Panc1 (cell line): ENCODE measurements around the gene PKNOX2. TPM values are rescaled to one million over a fixed set of nuclear protein-coding genes. Genes with fewer than 3 reads are reported as not detected.

Source experiments
- ATAC-seq: fragments of 200-7000 bp; cut with Tn5 transposase; 2 replicates; pipeline ENCODE4 v1.9.1; 2020; ENCODE audit warnings: mild to moderate bottlenecking, moderate library complexity
- BruUV-seq: library from RNA; stranded (reverse); fragments of 400-500 nt; replicated peaks from 2 replicates; lab custom pipeline; 2021; lab: Mats Ljungman, UMichigan
- CTCF ChIA-PET: fragments of 300-600 bp; sonication (Branson Sonifier 250); formaldehyde crosslinking; loops from one replicate; lab custom pipeline; 2022; ENCODE audit warnings: antibody characterized with exemption; lab: Charles Lee
- POLR2A ChIA-PET: fragments of 300-600 bp; sonication (Branson Sonifier 250); formaldehyde crosslinking; loops from one replicate; lab custom pipeline; 2022; ENCODE audit warnings: antibody characterized with exemption; lab: Charles Lee
- DNase-seq: peaks from one replicate; pipeline ENCODE4 v3.0.0-alpha.2; 2010; ENCODE audit warnings: low read depth, low spot score
- H3K27ac ChIP-seq: 2 replicates; pipeline ENCODE4 v1.5.1; 2011; ENCODE audit warnings: mild to moderate bottlenecking, low read length, inconsistent platforms
- H3K27me3 ChIP-seq: fragments of 200-500 bp; sonication (Bioruptor generic); 2 replicates; pipeline ENCODE4 v1.6.0; 2014; ENCODE audit warnings: low read length, inconsistent platforms; ENCODE audit not compliant: control insufficient read depth, insufficient read depth
- H3K36me3 ChIP-seq: fragments of 200-500 bp; sonication (Bioruptor generic); 2 replicates; pipeline ENCODE4 v1.5.1; 2014; ENCODE audit warnings: inconsistent platforms, mild to moderate bottlenecking, low read length, moderate library complexity; ENCODE audit not compliant: control insufficient read depth, insufficient read depth
- H3K4me1 ChIP-seq: 2 replicates; pipeline ENCODE4 v1.5.1; 2011; ENCODE audit warnings: inconsistent platforms, mild to moderate bottlenecking, low read length, moderate library complexity; ENCODE audit not compliant: control insufficient read depth, insufficient read depth
- H3K4me3 ChIP-seq, 2 experiments: 2 replicates each; pipeline ENCODE4 v1.5.1; 2011 to 2012; ENCODE audit warnings: low read depth in 2 of 2, low read length in 2 of 2, mild to moderate bottlenecking in 2 of 2, inconsistent platforms in 1 of 2, moderate library complexity in 1 of 2
- H3K9me3 ChIP-seq: fragments of 200-500 bp; sonication (Bioruptor generic); 2 replicates; pipeline ENCODE4 v1.5.1; 2014; ENCODE audit warnings: low read depth, mild to moderate bottlenecking, inconsistent platforms, low read length, moderate library complexity; ENCODE audit not compliant: control insufficient read depth, insufficient read depth
- CTCF ChIP-seq: fragments of 450-650 bp; IDR thresholded peaks from 2 replicates; pipeline ENCODE4 v1.5.1; 2017; ENCODE audit warnings: mild to moderate bottlenecking
- POLR2AphosphoS5 ChIP-seq: IDR thresholded peaks from 2 replicates; pipeline ENCODE4 v1.6.1; 2012; ENCODE audit warnings: mild to moderate bottlenecking, low read depth, low read length, moderate library complexity
- REST ChIP-seq, 2 experiments: IDR thresholded peaks; 2 replicates each; pipeline ENCODE4 v1.6.1; 2011 to 2012; ENCODE audit warnings: low read depth in 2 of 2, control low read depth in 1 of 2, low read length in 1 of 2, mild to moderate bottlenecking in 1 of 2, moderate library complexity in 1 of 2; ENCODE audit not compliant: insufficient read depth in 1 of 2
- SIN3A ChIP-seq: IDR thresholded peaks from 2 replicates; pipeline ENCODE4 v1.6.1; 2012; ENCODE audit warnings: low read depth, mild to moderate bottlenecking, low read length, moderate library complexity, borderline replicate concordance; ENCODE audit not compliant: insufficient read depth
- TCF7L2 ChIP-seq: IDR thresholded peaks from 2 replicates; pipeline ENCODE4 v1.6.1; 2011; ENCODE audit warnings: mild to moderate bottlenecking, low read depth, low read length, inconsistent platforms
- in situ Hi-C: cut with HindIII; loops from 2 replicates; pipeline ENCODE4 v1.10.0; 2016; ENCODE audit warnings: low sequenced_read_pairs, low pct_unique_long_range_greater_than_20kb
- intact Hi-C: fragments of 100-400 bp; cut with micrococcal nuclease; formaldehyde crosslinking; loops from one replicate; pipeline ENCODE4 v1.10.0; 2022; ENCODE audit not compliant: unreplicated experiment
- total RNA-seq: library from RNA; stranded (reverse); gene quantifications from one replicate; pipeline ENCODE4 v1.2.1, GENCODE V29; 2021; ENCODE audit not compliant: unreplicated experiment

The PKNOX2 gene
- total RNA-seq, 1 experiment from 2014 or later: not detected

DNA sequence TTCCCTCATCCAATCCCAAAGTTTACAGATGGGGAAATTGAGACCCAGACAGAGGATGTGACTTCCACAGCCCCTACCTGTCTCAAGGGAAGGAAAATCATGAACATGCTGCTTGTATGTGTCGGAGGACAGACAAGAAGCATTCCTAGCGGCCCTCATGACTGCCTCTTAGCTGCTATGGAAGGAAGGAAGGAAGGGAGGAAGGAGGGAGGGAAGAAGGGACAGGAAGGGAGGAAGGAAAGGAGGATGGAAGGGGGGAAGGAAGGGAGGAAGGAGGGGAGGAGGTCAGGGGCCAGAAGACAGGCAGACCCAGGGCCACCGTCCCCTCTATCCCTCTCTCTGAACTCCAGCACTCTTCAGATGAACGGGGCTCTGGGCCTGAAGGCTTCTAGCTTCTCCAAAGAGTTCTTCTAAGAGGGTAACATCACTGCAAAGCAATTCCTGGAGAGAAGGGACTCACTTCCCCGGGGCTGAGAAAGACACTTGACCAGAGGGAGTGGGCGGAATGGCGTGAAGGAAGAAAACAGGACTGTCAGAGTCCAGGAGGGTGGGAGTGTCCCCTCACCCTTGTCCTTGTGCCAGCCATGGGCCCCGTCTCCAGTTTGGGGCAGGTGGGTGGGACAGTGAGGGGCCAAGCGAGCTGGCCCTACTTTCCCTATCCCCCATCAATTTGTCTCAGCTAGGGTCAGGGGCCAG is 182.2 kb downstream of the PKNOX2 start:
- no peak overlapping the region for H3K27ac ChIP-seq
- BruUV-seq: no TSS peak
- ATAC-seq (no peak), DNase-seq (no peak)
- TF ChIP-seq REST (IDR thresholded peaks at IDR 0.05; ENCODE audit: insufficient read depth in 1 of 2, low read depth in 2 of 2, low read length in 1 of 2): no peak
- TF ChIP-seq POLR2AphosphoS5: no peak
- TF ChIP-seq TCF7L2: no peak
- TF ChIP-seq SIN3A: no peak
- no peak for TF ChIP-seq CTCF
- ChIA-PET POLR2A (no interaction called here), CTCF (interaction anchor here (0.6 to 2.6 kb wide), 9 partner anchors 18 to 241 kb away, joined by 3 to 12 read pairs (median 3); partner anchors contain the start of genes PKNOX2 and TMEM218)
- H3K4me1 ChIP-seq: no peaks in the 10 kb centered on the region
- intact Hi-C loops (loop anchor here (5.0 kb wide), 2 partner anchors 56 to 384 kb away; no protein-coding TSS in a partner anchor), in situ Hi-C loops (no loop called here)
- no peaks in the 10 kb centered on the region for H3K36me3 ChIP-seq
- H3K9me3 ChIP-seq: no peaks in the 10 kb centered on the region
- no peak overlapping the region for H3K4me3 ChIP-seq
- peaks cover 5% of the 10 kb centered on the region; the same call in 1 of the 2 replicates for H3K27me3 ChIP-seq

GRCh38 chr11:125347261-125347585 is 182.7 kb downstream of the PKNOX2 start:
- ChIA-PET POLR2A (no interaction called here), CTCF (interaction anchor here (0.6 to 2.6 kb wide), 2 partner anchors 47 to 182 kb away, joined by 3 to 12 read pairs; partner anchors contain the start of gene PKNOX2)
- ATAC-seq (no peak), DNase-seq (no peak)
- H3K27me3 ChIP-seq: peaks cover 5% of the 10 kb centered on the region; the same call in 1 of the 2 replicates
- H3K9me3 ChIP-seq: no peaks in the 10 kb centered on the region
- H3K4me1 ChIP-seq: no peaks in the 10 kb centered on the region
- no peak overlapping the region for H3K4me3 ChIP-seq
- TF ChIP-seq SIN3A (no peak), CTCF (no peak), POLR2AphosphoS5 (no peak), TCF7L2 (no peak), REST (IDR thresholded peaks at IDR 0.05; ENCODE audit: insufficient read depth in 1 of 2, low read depth in 2 of 2, low read length in 1 of 2) (no peak)
- no peaks in the 10 kb centered on the region for H3K36me3 ChIP-seq
- no TSS peak for BruUV-seq
- intact Hi-C loops (loop anchor here (5.0 kb wide), 2 partner anchors 55 to 385 kb away; no protein-coding TSS in a partner anchor), in situ Hi-C loops (no loop called here)
- H3K27ac ChIP-seq: no peak overlapping the region
